IMR-90 (cell line): ENCODE results near the gene UBA7.

ENCODE experiments used
- CEBPB ChIP-seq: IDR thresholded peaks from 2 replicates; pipeline ENCODE4 v1.6.1; 2012; ENCODE audit warnings: low read depth, low read length, improper control_type of control experiment
- MAZ ChIP-seq: IDR thresholded peaks from 2 replicates; pipeline ENCODE4 v1.6.1; 2012; ENCODE audit warnings: low read depth, mild to moderate bottlenecking, low read length, improper control_type of control experiment, moderate library complexity, borderline replicate concordance
- MXI1 ChIP-seq: IDR thresholded peaks from 2 replicates; pipeline ENCODE4 v1.6.1; 2012; ENCODE audit warnings: low read depth, mild to moderate bottlenecking, low read length, moderate library complexity, borderline replicate concordance
- POLR2A ChIP-seq: IDR thresholded peaks from 2 replicates; pipeline ENCODE4 v1.6.1; 2012; ENCODE audit warnings: mild to moderate bottlenecking, low read depth, low read length
- RAD21 ChIP-seq: IDR thresholded peaks from 2 replicates; pipeline ENCODE4 v1.6.1; 2012; ENCODE audit warnings: low read length, improper control_type of control experiment
- RCOR1 ChIP-seq: IDR thresholded peaks from 2 replicates; pipeline ENCODE4 v1.6.1; 2012; ENCODE audit warnings: mild to moderate bottlenecking, low read length, improper control_type of control experiment; ENCODE audit not compliant: insufficient replicate concordance
- TF ChIP-seq, protein P1 (sequence below): conservative IDR thresholded peaks from 2 replicates; pipeline ENCODE4 v1.5.1; 2012; ENCODE audit warnings: mild to moderate bottlenecking, low read depth, low read length, improper control_type of control experiment
- TF ChIP-seq, protein P2 (sequence below): fragments of 150-350 bp; IDR thresholded peaks from 2 replicates; pipeline ENCODE4 v1.6.1; 2017; ENCODE audit warnings: mild to moderate bottlenecking, antibody characterized with exemption, low read length, low read depth

GRCh38 chr3:49769926-49770325 lies 43.8 kb downstream of the UBA7 start:
- TF ChIP-seq, protein P1, sequence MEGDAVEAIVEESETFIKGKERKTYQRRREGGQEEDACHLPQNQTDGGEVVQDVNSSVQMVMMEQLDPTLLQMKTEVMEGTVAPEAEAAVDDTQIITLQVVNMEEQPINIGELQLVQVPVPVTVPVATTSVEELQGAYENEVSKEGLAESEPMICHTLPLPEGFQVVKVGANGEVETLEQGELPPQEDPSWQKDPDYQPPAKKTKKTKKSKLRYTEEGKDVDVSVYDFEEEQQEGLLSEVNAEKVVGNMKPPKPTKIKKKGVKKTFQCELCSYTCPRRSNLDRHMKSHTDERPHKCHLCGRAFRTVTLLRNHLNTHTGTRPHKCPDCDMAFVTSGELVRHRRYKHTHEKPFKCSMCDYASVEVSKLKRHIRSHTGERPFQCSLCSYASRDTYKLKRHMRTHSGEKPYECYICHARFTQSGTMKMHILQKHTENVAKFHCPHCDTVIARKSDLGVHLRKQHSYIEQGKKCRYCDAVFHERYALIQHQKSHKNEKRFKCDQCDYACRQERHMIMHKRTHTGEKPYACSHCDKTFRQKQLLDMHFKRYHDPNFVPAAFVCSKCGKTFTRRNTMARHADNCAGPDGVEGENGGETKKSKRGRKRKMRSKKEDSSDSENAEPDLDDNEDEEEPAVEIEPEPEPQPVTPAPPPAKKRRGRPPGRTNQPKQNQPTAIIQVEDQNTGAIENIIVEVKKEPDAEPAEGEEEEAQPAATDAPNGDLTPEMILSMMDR, result no peak
- TF ChIP-seq RAD21 (no peak), CEBPB (no peak), RCOR1 (no peak), MAZ (no peak), MXI1 (no peak), POLR2A (no peak)
- TF ChIP-seq, protein P2, sequence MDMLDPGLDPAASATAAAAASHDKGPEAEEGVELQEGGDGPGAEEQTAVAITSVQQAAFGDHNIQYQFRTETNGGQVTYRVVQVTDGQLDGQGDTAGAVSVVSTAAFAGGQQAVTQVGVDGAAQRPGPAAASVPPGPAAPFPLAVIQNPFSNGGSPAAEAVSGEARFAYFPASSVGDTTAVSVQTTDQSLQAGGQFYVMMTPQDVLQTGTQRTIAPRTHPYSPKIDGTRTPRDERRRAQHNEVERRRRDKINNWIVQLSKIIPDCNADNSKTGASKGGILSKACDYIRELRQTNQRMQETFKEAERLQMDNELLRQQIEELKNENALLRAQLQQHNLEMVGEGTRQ, result no peak
